SK-N-DZ (cell line): Measurements from ENCODE around the gene PELI2.

Source experiments
- DNase-seq: peaks from one replicate; pipeline ENCODE4 v3.0.0-alpha.2; 2015; ENCODE audit warnings: low spot score

PELI2 gene

DNA sequence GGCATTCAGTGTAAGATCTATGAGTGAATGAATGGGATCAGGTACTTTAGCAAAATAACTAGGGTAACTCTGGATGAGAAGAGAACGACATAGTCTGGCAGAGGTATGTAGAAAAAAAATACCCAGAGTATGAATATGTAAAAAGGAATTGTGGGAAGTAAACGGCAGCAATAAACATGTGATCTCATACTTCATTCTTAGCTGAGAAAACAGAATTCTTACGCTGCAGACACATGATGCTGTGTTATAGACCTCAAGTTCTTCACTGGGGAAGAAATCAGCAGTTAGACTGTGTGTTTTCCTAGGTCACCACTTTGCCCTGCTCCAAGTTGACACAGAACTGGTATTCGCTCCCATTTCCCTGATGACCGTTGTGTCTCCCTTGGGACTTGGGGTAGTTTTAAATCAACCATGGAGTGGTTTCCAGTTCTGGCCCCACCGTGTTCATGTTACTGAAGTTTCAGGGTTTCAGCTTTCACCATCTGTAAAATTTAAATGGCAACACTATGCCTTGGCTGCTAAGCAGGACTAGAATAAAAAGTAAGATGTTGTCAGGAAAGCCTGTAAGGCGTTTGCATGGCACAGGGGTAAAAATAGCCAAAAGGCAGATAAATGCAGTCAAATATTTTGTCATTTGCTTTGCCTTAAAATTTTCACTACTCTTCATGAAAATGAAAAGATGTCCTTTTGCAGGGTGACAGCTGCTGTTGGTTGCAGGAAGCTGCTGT is 223.7 kb downstream of the PELI2 start:
- no peak for DNase-seq

DNA sequence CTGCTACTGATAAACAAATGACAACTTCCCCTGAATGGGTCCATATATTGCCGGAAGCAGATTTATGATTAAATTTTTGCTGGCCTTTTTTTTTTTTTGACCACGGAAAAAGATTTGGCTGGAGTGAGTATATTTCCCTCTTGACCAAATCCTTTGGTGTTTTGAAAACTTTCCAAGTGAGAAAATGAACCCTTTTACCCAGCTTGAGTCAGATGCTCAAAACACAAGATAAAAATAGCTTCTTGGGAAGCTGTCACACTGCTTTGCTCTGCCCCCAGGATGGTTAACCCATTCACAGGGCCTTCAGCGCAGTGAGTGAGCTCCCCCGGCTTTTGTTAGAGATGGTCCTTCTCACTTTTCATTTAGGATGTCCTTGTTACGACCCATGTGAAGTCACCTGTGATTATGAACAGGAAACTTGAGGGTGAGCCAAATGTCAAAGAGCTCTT is 224.3 kb downstream of the PELI2 start:
- DNase-seq, result no peak

DNA sequence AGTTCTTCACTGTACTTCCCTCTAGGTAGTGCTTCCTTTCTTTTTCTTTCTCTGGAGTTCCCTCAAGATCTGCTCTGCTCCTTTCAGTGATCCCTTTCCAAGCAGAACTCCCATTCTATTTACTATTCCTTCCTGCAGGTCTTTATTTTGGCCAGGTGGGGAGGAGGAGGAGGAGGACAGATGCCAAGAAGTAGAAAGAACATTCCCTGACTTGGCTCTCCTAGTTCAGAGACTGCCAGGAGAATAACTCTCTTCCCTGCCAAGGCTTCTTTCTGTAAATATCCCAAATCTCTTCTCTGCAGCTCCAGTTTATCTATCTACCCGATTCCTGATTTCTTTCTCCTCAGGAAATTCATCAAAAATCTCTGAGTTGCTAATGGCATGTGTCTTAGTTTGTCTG is 231.7 kb downstream of the PELI2 start:
- DNase-seq, result no peak
